B cell (primary cell): ENCODE measurements around the gene ZNF652. TPM values are rescaled to one million over a fixed set of nuclear protein-coding genes. Genes with fewer than 3 reads are reported as not detected.

Experiments
- ATAC-seq: fragments of 200-7000 bp; cut with Tn5 transposase; one replicate; pipeline ENCODE4 v1.10.0; 2021; ENCODE audit warnings: low read depth, mild to moderate bottlenecking, moderate number of reproducible peaks, moderate library complexity
- CTCF ChIA-PET: fragments of 350-600 bp; sonication (Branson Sonifier 250); formaldehyde crosslinking; loops from one replicate; lab custom pipeline; 2021; ENCODE audit warnings: antibody characterized with exemption, inconsistent platforms; lab: Charles Lee
- POLR2A ChIA-PET: fragments of 350-600 bp; sonication (Branson Sonifier 250); formaldehyde crosslinking; loops from one replicate; lab custom pipeline; 2021; ENCODE audit warnings: antibody characterized with exemption; lab: Charles Lee
- DNase-seq: peaks from one replicate; pipeline ENCODE4 v3.0.0; 2013
- H2AFZ ChIP-seq: 2 replicates; pipeline ENCODE4 v1.6.1; 2012; ENCODE audit warnings: mild to moderate bottlenecking, low read depth, low read length; ENCODE audit not compliant: insufficient read depth, poor library complexity, severe bottlenecking
- H3K27ac ChIP-seq, 2 donors: 1 replicate in 1 of 2; 2 replicates in 1 of 2; pipeline ENCODE4 v1.5.1; 2012 to 2013; ENCODE audit warnings: low read length in 2 of 2, mild to moderate bottlenecking in 2 of 2, moderate library complexity in 1 of 2
- H3K27me3 ChIP-seq, 4 experiments: fragments of 200-600 bp in 1 of 4; sonication (generic) in 1 of 4; replicated peaks in 1 of 4; 1 replicate in 2 of 4; 2 replicates in 2 of 4; pipeline versions ENCODE4 v1.6.1 to v1.7.0; 2013 to 2016; ENCODE audit warnings: low read length in 3 of 4, mild to moderate bottlenecking in 2 of 4, mixed read lengths in 1 of 4, moderate library complexity in 1 of 4; ENCODE audit not compliant: insufficient read depth in 4 of 4, control insufficient read depth in 3 of 4; ENCODE audit errors: control extremely low read depth in 1 of 4
- H3K36me3 ChIP-seq, 2 experiments: replicated peaks in 1 of 2; 1 replicate in 1 of 2; 2 replicates in 1 of 2; pipeline versions ENCODE4 v1.6.1 to v1.7.1; 2013; ENCODE audit warnings: low read length in 1 of 2; ENCODE audit not compliant: insufficient read depth in 2 of 2, control insufficient read depth in 1 of 2; ENCODE audit errors: control extremely low read depth in 1 of 2, extremely low read depth in 1 of 2
- H3K4me1 ChIP-seq, 2 donors: fragments of 200-600 bp in 1 of 2; sonication (generic) in 1 of 2; 1 replicate in 1 of 2; 2 replicates in 1 of 2; pipeline versions ENCODE4 v1.5.1 to v1.6.1; 2013 to 2017; ENCODE audit warnings: low read length in 2 of 2; ENCODE audit not compliant: control insufficient read depth in 2 of 2, insufficient read depth in 2 of 2
- H3K4me2 ChIP-seq: replicated peaks from 2 replicates; pipeline ENCODE3; 2012; ENCODE audit warnings: mild to moderate bottlenecking, low read depth, low read length; ENCODE audit not compliant: poor library complexity, severe bottlenecking
- H3K4me3 ChIP-seq, 5 experiments: fragments of 200-600 bp in 1 of 5; sonication (generic) in 1 of 5; 1 replicate in 3 of 5; 2 replicates in 2 of 5; pipeline versions ENCODE4 v1.5.1 to v1.7.0; 2011 to 2016; ENCODE audit warnings: low read length in 4 of 5, mild to moderate bottlenecking in 4 of 5, low read depth in 2 of 5, control low read depth in 1 of 5, moderate library complexity in 1 of 5; ENCODE audit not compliant: insufficient read depth in 1 of 5; ENCODE audit errors: control extremely low read depth in 1 of 5, extremely low read depth in 1 of 5
- H3K79me2 ChIP-seq: fragments of 200-600 bp; sonication (generic); one replicate; pipeline ENCODE4 v1.6.0; 2016; ENCODE audit warnings: low read length; ENCODE audit not compliant: control insufficient read depth, insufficient read depth
- H3K9ac ChIP-seq: fragments of 200-600 bp; sonication (generic); 2 replicates; pipeline ENCODE4 v1.6.1; 2017; ENCODE audit warnings: mild to moderate bottlenecking, low read length, moderate library complexity
- H3K9me3 ChIP-seq, 3 donors: one replicate each; pipeline versions ENCODE4 v1.6.1 to v1.7.1; 2013; ENCODE audit warnings: low read length in 2 of 3; ENCODE audit not compliant: control insufficient read depth in 2 of 3, insufficient read depth in 1 of 3; ENCODE audit errors: control extremely low read depth in 1 of 3
- H4K20me1 ChIP-seq: 2 replicates; pipeline ENCODE4 v1.6.0; 2012; ENCODE audit warnings: mild to moderate bottlenecking, low read length; ENCODE audit not compliant: insufficient read depth, control insufficient read depth, poor library complexity, severe bottlenecking
- H3K27ac Mint-ChIP-seq: one replicate; pipeline ENCODE4 v1.8.0; 2021; ENCODE audit warnings: mixed read lengths
- H3K27me3 Mint-ChIP-seq: one replicate; pipeline ENCODE4 v1.8.0; 2021; ENCODE audit warnings: mixed read lengths
- H3K4me1 Mint-ChIP-seq: one replicate; pipeline ENCODE4 v1.8.0; 2021; ENCODE audit warnings: mixed read lengths
- H3K4me3 Mint-ChIP-seq: one replicate; pipeline ENCODE4 v1.8.0; 2021; ENCODE audit warnings: mixed read lengths
- H3K9me3 Mint-ChIP-seq: one replicate; pipeline ENCODE4 v1.8.0; 2022; ENCODE audit warnings: mixed read lengths; ENCODE audit not compliant: insufficient read depth
- CTCF ChIP-seq: fragments of 200-600 bp; IDR thresholded peaks from one replicate; pipeline ENCODE4 v1.8.0; 2022; ENCODE audit warnings: antibody characterized with exemption, mild to moderate bottlenecking
- EZH2 ChIP-seq: IDR thresholded peaks from 2 replicates; pipeline ENCODE4 v1.6.1; 2012; ENCODE audit warnings: borderline replicate concordance, low read depth, mild to moderate bottlenecking, moderate library complexity, low read length; ENCODE audit not compliant: insufficient read depth, poor library complexity, severe bottlenecking
- WGBS: methylation state at CpG from one replicate; pipeline ENCODE4 v1.1.5; 2013; ENCODE audit warnings: missing lambda C conversion rate; ENCODE audit not compliant: insufficient coverage; 5-methylcytosine and 5-hydroxymethylcytosine counted together
- intact Hi-C: fragments of 100-400 bp; cut with micrococcal nuclease; formaldehyde crosslinking; loops from one replicate; pipeline ENCODE4 v1.10.0; 2022
- polyA plus RNA-seq: library from polyadenylated mRNA; depleted of rRNA; stranded (reverse); fragments of >200 nt; gene quantifications from 2 replicates; pipeline ENCODE4 v1.2.3, GENCODE V29; 2012
- total RNA-seq, 2 donors: library from RNA; stranded (reverse); fragments of 120-200 nt in 1 of 2; gene quantifications; 1 replicate in 1 of 2; 2 replicates in 1 of 2; pipeline versions ENCODE4 v1.2.3 to v1.2.4, GENCODE V29; 2013 to 2022

Gene ZNF652
- total and polyA plus RNA-seq, 2 donors (not counting 1 experiment from before 2014, with no cell fraction given) = 19.4 to 86.2 TPM

- H3K27ac ChIP-seq = peak overlapping the region in 1 of 2 donors; percentile 74
- peaks cover 26% of the 10 kb centered on the region for H3K4me1 Mint-ChIP-seq
- peaks cover 9 to 21% of the 10 kb centered on the region in 2 experiments for H3K36me3 ChIP-seq
- peaks cover 32% of the 10 kb centered on the region for H3K79me2 ChIP-seq
- H3K27me3 Mint-ChIP-seq = no peaks in the 10 kb centered on the region
- intact Hi-C loops = loop anchor here (1.0 to 2.0 kb wide), 6 partner anchors 27 to 241 kb away; no protein-coding TSS in a partner anchor
- peak overlapping the region; percentile 87 for H3K4me3 Mint-ChIP-seq
- H3K9me3 ChIP-seq = no peaks in the 10 kb centered on the region
- POLR2A ChIA-PET = interaction anchor here (0.5 to 1.1 kb wide), 7 partner anchors 25 to 434 kb away, joined by 3 to 7 read pairs (median 4); no protein-coding TSS in a partner anchor
- no peaks in the 10 kb centered on the region for H3K27me3 ChIP-seq
- 36% methylated on average over 4 of the region's 9 CpGs for WGBS
- no peak overlapping the region for H2AFZ ChIP-seq
- peaks cover 21 to 22% of the 10 kb centered on the region in 2 donors for H3K4me1 ChIP-seq
- H3K4me2 ChIP-seq = peak overlapping the region; percentile 47
- no peaks in the 10 kb centered on the region for H3K9me3 Mint-ChIP-seq
- H3K27ac Mint-ChIP-seq = peak overlapping the region; percentile 86
- CTCF ChIA-PET = interaction anchor here (0.6 to 13.3 kb wide), 27 partner anchors 8 to 393 kb away, joined by 3 to 368 read pairs (median 5); partner anchors contain the start of genes PHB1 and ZNF652
- H3K9ac ChIP-seq = peak overlapping the region; percentile 12
- ATAC-seq (peak; percentile 95), DNase-seq (peak; percentile 84)
- TF ChIP-seq EZH2 (no peak), CTCF (peak; percentile 97)
- H3K4me3 ChIP-seq = peak overlapping the region in 1 of 5 experiments; percentile 20
- peaks cover 13% of the 10 kb centered on the region for H4K20me1 ChIP-seq
Observed at GRCh38 chr17:49315551-49316257, 46.3 kb downstream of the ZNF652 start.

- H4K20me1 ChIP-seq = peaks cover 6% of the 10 kb centered on the region
- Mint-ChIP-seq H3K4me1 (peaks cover 24% of the 10 kb centered on the region), H3K9me3 (no peaks in the 10 kb centered on the region), H3K4me3 (no peak overlapping the region), H3K27ac (no peak overlapping the region), H3K27me3 (no peaks in the 10 kb centered on the region)
- no peak overlapping the region for H3K27ac ChIP-seq
- ATAC-seq = no peak
- peaks cover 7 to 28% of the 10 kb centered on the region in 2 experiments for H3K36me3 ChIP-seq
- DNase-seq = no peak
- peaks cover 10% of the 10 kb centered on the region for H3K79me2 ChIP-seq
- no peaks in the 10 kb centered on the region for H3K27me3 ChIP-seq
- TF ChIP-seq CTCF (no peak), EZH2 (no peak)
- intact Hi-C loops = no loop called here
- ChIA-PET CTCF (interaction anchor here (0.9 to 13.3 kb wide), 3 partner anchors 53 to 80 kb away, joined by 3 to 368 read pairs (median 3); no protein-coding TSS in a partner anchor), POLR2A (no interaction called here)
- no peak overlapping the region for H3K9ac ChIP-seq
- peaks cover 21 to 22% of the 10 kb centered on the region in 2 donors for H3K4me1 ChIP-seq
- H3K9me3 ChIP-seq = no peaks in the 10 kb centered on the region
- no peak overlapping the region for H3K4me3 ChIP-seq
- WGBS = no CpG with 5 or more reads among the region's 3 CpGs
- no peak overlapping the region for H2AFZ ChIP-seq
- no peak overlapping the region for H3K4me2 ChIP-seq
Observed at GRCh38 chr17:49312722-49313121, 49.3 kb downstream of the ZNF652 start.
